HCT116 (cell line): ENCODE measurements around the gene IFITM2. TPM values are rescaled to one million over a fixed set of nuclear protein-coding genes. Genes with fewer than 3 reads are reported as not detected.

Experiments used
- ATAC-seq: fragments of 200-7000 bp; cut with Tn5 transposase; 2 replicates; pipeline ENCODE4 v1.9.1; 2020; ENCODE audit warnings: mild to moderate bottlenecking, moderate library complexity
- BruUV-seq: library from RNA; stranded (reverse); fragments of 400-500 nt; replicated peaks from 2 replicates; lab custom pipeline; 2021; lab: Mats Ljungman, UMichigan
- CTCF ChIA-PET: fragments of 300-600 bp; sonication (Branson Sonifier 250); formaldehyde crosslinking; loops from one replicate; lab custom pipeline; 2021; ENCODE audit warnings: antibody characterized with exemption; lab: Charles Lee
- POLR2A ChIA-PET: fragments of 300-600, 350-600 bp; sonication (Branson Sonifier 250); formaldehyde crosslinking; loops from one replicate; lab custom pipeline; 2021; ENCODE audit warnings: antibody characterized with exemption; lab: Charles Lee
- RAD21 ChIA-PET, 2 experiments: fragments of 300-600 bp; sonication (Branson Sonifier 250); formaldehyde crosslinking; loops; one replicate each; lab custom pipeline; 2023; ENCODE audit warnings: low total read pairs in 2 of 2; ENCODE audit not compliant: uncharacterized antibody in 2 of 2, unreplicated experiment in 2 of 2, low non-redundant PET in 1 of 2; lab: Charles Lee
- DNase-seq: peaks from one replicate; pipeline ENCODE4 v3.0.0-alpha.2; 2010; ENCODE audit warnings: low read depth, low spot score
- H2AFZ ChIP-seq: fragments of 200-600 bp; shearing (Covaris generic), sonication (generic); 2 replicates; pipeline ENCODE4 v1.6.1; 2017; ENCODE audit warnings: low read depth, mixed run types, mixed read lengths, antibody characterized with exemption, low read length; ENCODE audit not compliant: poor library complexity, severe bottlenecking
- H3K27ac ChIP-seq: 2 replicates; pipeline ENCODE4 v1.5.1; 2012; ENCODE audit warnings: low read depth, low read length
- H3K27me3 ChIP-seq: fragments of 200-600 bp; sonication (generic); 2 replicates; pipeline ENCODE4 v1.6.1; 2016; ENCODE audit warnings: mixed run types, low read length, mixed read lengths; ENCODE audit not compliant: insufficient read depth
- H3K36me3 ChIP-seq, 2 experiments: fragments of 200-500 bp in 1 of 2; fragments of 200-600 bp in 1 of 2; sonication (Bioruptor generic) in 1 of 2; sonication (generic) in 1 of 2; 2 replicates each; pipeline versions ENCODE4 v1.5.1 to v1.6.1; 2014 to 2016; ENCODE audit warnings: low read length in 2 of 2, inconsistent platforms in 1 of 2, mixed read lengths in 1 of 2, mixed run types in 1 of 2; ENCODE audit not compliant: insufficient read depth in 2 of 2, control insufficient read depth in 1 of 2
- H3K4me1 ChIP-seq, 2 experiments: fragments of 200-600 bp in 1 of 2; sonication (generic) in 1 of 2; 2 replicates each; pipeline versions ENCODE4 v1.5.1 to v1.6.1; 2012 to 2017; ENCODE audit warnings: low read length in 2 of 2, inconsistent platforms in 1 of 2, mild to moderate bottlenecking in 1 of 2, mixed read lengths in 1 of 2, mixed run types in 1 of 2, moderate library complexity in 1 of 2; ENCODE audit not compliant: insufficient read depth in 2 of 2, control insufficient read depth in 1 of 2
- H3K4me2 ChIP-seq: fragments of 200-600 bp; sonication (generic); 2 replicates; pipeline ENCODE4 v1.6.1; 2017; ENCODE audit warnings: mixed run types, low read length, mixed read lengths
- H3K4me3 ChIP-seq, 2 experiments: fragments of 200-600 bp in 1 of 2; sonication (generic) in 1 of 2; replicated peaks in 1 of 2; 2 replicates each; pipeline ENCODE4 v1.5.1; 2011 to 2016; ENCODE audit warnings: low read length in 2 of 2, control low read depth in 1 of 2, low read depth in 1 of 2, mild to moderate bottlenecking in 1 of 2, mixed read lengths in 1 of 2, mixed run types in 1 of 2
- H3K79me2 ChIP-seq: fragments of 200-600 bp; sonication (generic); 2 replicates; pipeline ENCODE4 v1.6.1; 2017; ENCODE audit warnings: mild to moderate bottlenecking, mixed run types, low read length, moderate library complexity, mixed read lengths; ENCODE audit not compliant: insufficient read depth
- H3K9ac ChIP-seq: fragments of 200-600 bp; sonication (generic); 2 replicates; pipeline ENCODE4 v1.6.1; 2016; ENCODE audit warnings: low read length, mixed read lengths
- H3K9me2 ChIP-seq: fragments of 200-600 bp; sonication (generic), shearing (Covaris generic); 2 replicates; pipeline ENCODE4 v1.6.1; 2017; ENCODE audit warnings: mixed run types, mild to moderate bottlenecking, moderate library complexity; ENCODE audit not compliant: insufficient read depth
- H3K9me3 ChIP-seq, 2 experiments: fragments of 200-500 bp in 1 of 2; fragments of 200-600 bp in 1 of 2; sonication (Bioruptor generic) in 1 of 2; sonication (generic) in 1 of 2; 2 replicates each; pipeline ENCODE4 v1.6.1; 2014 to 2017; ENCODE audit warnings: low read length in 2 of 2, mixed read lengths in 2 of 2, inconsistent platforms in 1 of 2, low read depth in 1 of 2, mild to moderate bottlenecking in 1 of 2, mixed run types in 1 of 2, moderate library complexity in 1 of 2; ENCODE audit not compliant: control insufficient read depth in 1 of 2, insufficient read depth in 1 of 2
- H4K20me1 ChIP-seq: fragments of 200-600 bp; sonication (generic), shearing (Covaris generic); 2 replicates; pipeline ENCODE4 v1.6.1; 2017; ENCODE audit warnings: mixed run types, mild to moderate bottlenecking, moderate library complexity; ENCODE audit not compliant: insufficient read depth
- ATF3 ChIP-seq: IDR thresholded peaks from 2 replicates; pipeline ENCODE4 v1.6.1; 2012
- CBX3 ChIP-seq: IDR thresholded peaks from 2 replicates; pipeline ENCODE4 v1.6.1; 2012; ENCODE audit warnings: low read depth
- CEBPB ChIP-seq: IDR thresholded peaks from 2 replicates; pipeline ENCODE4 v1.6.1; 2012; ENCODE audit warnings: low read depth
- EGR1 ChIP-seq: IDR thresholded peaks from 2 replicates; pipeline ENCODE4 v1.6.1; 2012; ENCODE audit warnings: low read depth
- ELF1 ChIP-seq: IDR thresholded peaks from 2 replicates; pipeline ENCODE4 v1.6.1; 2012; ENCODE audit warnings: low read depth, borderline replicate concordance
- EZH2 ChIP-seq: fragments of 200-600 bp; sonication (generic); IDR thresholded peaks from 2 replicates; pipeline ENCODE4 v1.6.1; 2017; ENCODE audit warnings: antibody characterized with exemption, mixed run types
- EZH2phosphoT487 ChIP-seq: fragments of 200-600 bp; IDR thresholded peaks from 2 replicates; pipeline ENCODE4 v1.6.1; 2018; ENCODE audit warnings: antibody characterized with exemption, borderline replicate concordance
- FOSL1 ChIP-seq: IDR thresholded peaks from 2 replicates; pipeline ENCODE4 v1.6.1; 2012; ENCODE audit warnings: low read depth
- JUND ChIP-seq: IDR thresholded peaks from 2 replicates; pipeline ENCODE4 v1.6.1; 2012
- MAX ChIP-seq: IDR thresholded peaks from 2 replicates; pipeline ENCODE4 v1.6.1; 2012
- POLR2A ChIP-seq: IDR thresholded peaks from 2 replicates; pipeline ENCODE4 v1.7.0; 2011; ENCODE audit warnings: borderline replicate concordance; ENCODE audit not compliant: insufficient read depth, insufficient read length; ENCODE audit errors: extremely low read depth
- RAD21 ChIP-seq: IDR thresholded peaks from 2 replicates; pipeline ENCODE4 v1.6.1; 2012; ENCODE audit warnings: low read depth, mild to moderate bottlenecking
- REST ChIP-seq: IDR thresholded peaks from 2 replicates; pipeline ENCODE4 v1.6.1; 2012; ENCODE audit warnings: low read depth
- SIN3A ChIP-seq: IDR thresholded peaks from 2 replicates; pipeline ENCODE4 v1.6.1; 2012; ENCODE audit warnings: low read depth
- SP1 ChIP-seq: IDR thresholded peaks from 2 replicates; pipeline ENCODE4 v1.6.1; 2012; ENCODE audit warnings: low read depth
- TCF7L2 ChIP-seq: IDR thresholded peaks from 2 replicates; pipeline ENCODE4 v1.7.0; 2011; ENCODE audit warnings: borderline replicate concordance, inconsistent platforms; ENCODE audit not compliant: insufficient read depth, insufficient read length; ENCODE audit errors: extremely low read depth
- YY1 ChIP-seq: IDR thresholded peaks from 2 replicates; pipeline ENCODE4 v1.6.1; 2011; ENCODE audit warnings: low read length, low read depth, moderate library complexity, mild to moderate bottlenecking; ENCODE audit not compliant: insufficient replicate concordance; ENCODE audit errors: extremely low read depth
- intact Hi-C: fragments of 100-400 bp; cut with micrococcal nuclease; formaldehyde crosslinking; loops from 2 replicates; pipeline ENCODE4 v1.10.0; 2022
- total RNA-seq: library from RNA; stranded (reverse); gene quantifications from one replicate; pipeline ENCODE4 v1.2.1, GENCODE V29; 2021; ENCODE audit not compliant: unreplicated experiment

Gene IFITM2
- total RNA-seq, 1 experiment from 2014 or later: 106 TPM

DNA sequence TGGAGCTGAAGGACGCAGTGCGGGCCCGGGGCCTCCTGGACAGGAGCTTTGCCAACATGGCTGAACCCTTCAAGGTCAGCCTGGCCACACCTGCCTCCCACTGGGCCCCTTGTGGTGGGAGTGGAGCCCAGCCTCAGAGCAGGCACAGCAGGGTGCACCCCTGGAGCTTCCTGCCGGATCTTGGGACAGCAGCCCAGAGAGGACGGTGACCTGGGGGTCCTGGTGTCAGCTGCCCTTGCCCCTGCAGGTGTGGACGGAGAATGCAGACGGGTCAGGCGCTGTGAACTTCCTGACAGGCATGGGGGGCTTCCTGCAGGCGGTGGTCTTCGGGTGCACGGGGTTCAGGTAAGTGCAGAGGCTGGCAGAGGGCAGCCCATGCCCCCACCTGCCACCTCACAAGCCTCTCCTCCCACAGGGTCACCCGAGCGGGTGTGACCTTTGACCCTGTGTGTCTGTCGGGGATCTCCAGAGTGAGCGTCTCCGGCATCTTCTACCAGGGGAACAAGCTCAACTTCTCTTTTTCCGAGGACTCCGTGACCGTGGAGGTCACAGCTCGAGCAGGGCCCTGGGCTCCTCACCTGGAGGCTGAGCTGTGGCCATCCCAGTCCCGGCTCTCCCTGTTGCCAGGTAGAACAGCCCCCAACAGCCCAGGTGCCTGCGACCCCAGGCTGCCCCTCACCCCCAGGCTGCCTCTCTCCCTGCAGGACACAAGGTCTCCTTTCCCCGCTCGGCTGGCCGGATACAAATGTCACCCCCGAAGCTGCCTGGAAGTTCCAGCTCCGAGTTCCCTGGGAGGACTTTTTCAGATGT lies 13.6 kb upstream of the IFITM2 start:
- Histone ChIP-seq H3K27ac (no peak overlapping the region), H3K36me3 (peaks cover 0 to 5% of the 10 kb centered on the region in 2 experiments; a peak in 3 of 4 replicates), H3K27me3 (no peaks in the 10 kb centered on the region), H3K4me2 (no peak overlapping the region), H3K4me1 (peaks cover 4 to 10% of the 10 kb centered on the region in 2 experiments; a peak in 3 of 4 replicates), H3K4me3 (no peak overlapping the region), H4K20me1 (no peaks in the 10 kb centered on the region), H3K9ac (no peak overlapping the region), H3K9me3 (no peaks in the 10 kb centered on the region), H2AFZ (no peak overlapping the region), H3K79me2 (0 out of 2 replicates have a peak, but pooled peaks cover 3% of the 10 kb centered on the region), H3K9me2 (no peaks in the 10 kb centered on the region)
- ChIA-PET POLR2A (no interaction called here), CTCF (no interaction called here), RAD21 (no interaction called here)
- DNase-seq (no peak), ATAC-seq (no peak)
- no TSS peak for BruUV-seq
- TF ChIP-seq SP1 (no peak), TCF7L2 (no peak), EZH2phosphoT487 (no peak), RAD21 (no peak), POLR2A (no peak), CEBPB (no peak), SIN3A (no peak)
- intact Hi-C loops: no loop called here

- H3K27me3 ChIP-seq: no peaks in the 10 kb centered on the region
- H4K20me1 ChIP-seq: no peaks in the 10 kb centered on the region
- peaks cover 0 to 5% of the 10 kb centered on the region in 2 experiments; a peak in 3 of 4 replicates for H3K36me3 ChIP-seq
- CTCF ChIA-PET: no interaction called here
- no peak overlapping the region for H3K27ac ChIP-seq
- H3K4me3 ChIP-seq: no peak overlapping the region
- no peaks in the 10 kb centered on the region for H3K9me3 ChIP-seq
- RAD21 ChIA-PET: no interaction called here
- no peak overlapping the region for H3K9ac ChIP-seq
- DNase-seq (no peak), ATAC-seq (no peak)
- POLR2A ChIA-PET: no interaction called here
- peaks cover under 1 to 5% of the 10 kb centered on the region in 2 experiments; a peak in 2 of 4 replicates for H3K4me1 ChIP-seq
- no peak overlapping the region for H3K4me2 ChIP-seq
- no peaks in the 10 kb centered on the region for H3K79me2 ChIP-seq
- intact Hi-C loops: no loop called here
- no peak overlapping the region for H2AFZ ChIP-seq
- H3K9me2 ChIP-seq: no peaks in the 10 kb centered on the region
- no TSS peak for BruUV-seq
- TF ChIP-seq EGR1: no peak
- TF ChIP-seq JUND: no peak
- TF ChIP-seq ATF3: no peak
- TF ChIP-seq SIN3A: no peak
- TF ChIP-seq REST: no peak
- TF ChIP-seq YY1: no peak
- no peak for TF ChIP-seq TCF7L2
- TF ChIP-seq ELF1: no peak
- no peak for TF ChIP-seq EZH2
- no peak for TF ChIP-seq FOSL1
- no peak for TF ChIP-seq MAX
- no peak for TF ChIP-seq CBX3
Observed at GRCh38 chr11:294780-295179, 12.8 kb upstream of the IFITM2 start.
